ENCODE data around the gene PKD2L2.

Gene PKD2L2

DNA sequence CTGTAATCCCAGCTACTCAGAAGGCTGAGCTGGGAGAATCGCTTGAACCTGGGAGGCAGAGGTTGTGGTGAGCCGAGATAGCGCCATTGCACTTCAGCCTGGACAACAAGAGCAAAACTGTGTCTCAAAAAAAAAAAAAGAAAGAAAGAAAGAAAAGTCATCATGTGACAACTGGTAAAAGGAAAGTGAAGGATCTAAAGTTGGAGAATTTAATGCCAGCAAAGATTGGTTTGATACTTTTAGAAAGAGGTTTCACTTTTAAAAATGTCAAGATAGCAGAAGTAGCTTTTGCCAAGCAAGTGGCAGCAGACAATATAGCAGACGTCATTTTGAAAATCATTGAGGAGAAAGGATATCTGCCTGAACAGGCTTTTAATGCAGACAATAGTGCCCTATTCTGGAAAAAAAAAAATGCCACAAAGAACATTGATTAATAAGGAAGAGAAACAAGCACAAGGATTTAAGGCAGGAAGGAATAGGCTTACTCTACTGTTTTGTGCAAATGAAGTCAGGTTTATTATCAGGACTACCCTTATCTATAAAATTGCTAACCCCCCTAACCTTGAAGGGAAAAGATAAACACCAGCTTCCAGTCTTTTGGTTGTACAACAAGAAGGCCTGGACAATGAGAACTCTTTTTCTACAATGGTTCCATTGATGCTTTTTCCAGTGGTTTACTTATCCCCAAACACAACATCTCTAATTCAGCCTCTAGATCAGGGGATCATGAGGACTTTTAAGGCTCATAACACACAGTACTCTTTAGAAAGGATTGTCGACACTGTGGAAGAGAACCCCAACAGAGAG, 12.0 kb downstream of the PKD2L2 start:
- DNase-seq (ENCODE audit: low read depth): no peak
- H3K4me3 ChIP-seq (ENCODE audit: control insufficient read depth, low read depth, low read length): no peak overlapping the region
- TF ChIP-seq, protein P1, sequence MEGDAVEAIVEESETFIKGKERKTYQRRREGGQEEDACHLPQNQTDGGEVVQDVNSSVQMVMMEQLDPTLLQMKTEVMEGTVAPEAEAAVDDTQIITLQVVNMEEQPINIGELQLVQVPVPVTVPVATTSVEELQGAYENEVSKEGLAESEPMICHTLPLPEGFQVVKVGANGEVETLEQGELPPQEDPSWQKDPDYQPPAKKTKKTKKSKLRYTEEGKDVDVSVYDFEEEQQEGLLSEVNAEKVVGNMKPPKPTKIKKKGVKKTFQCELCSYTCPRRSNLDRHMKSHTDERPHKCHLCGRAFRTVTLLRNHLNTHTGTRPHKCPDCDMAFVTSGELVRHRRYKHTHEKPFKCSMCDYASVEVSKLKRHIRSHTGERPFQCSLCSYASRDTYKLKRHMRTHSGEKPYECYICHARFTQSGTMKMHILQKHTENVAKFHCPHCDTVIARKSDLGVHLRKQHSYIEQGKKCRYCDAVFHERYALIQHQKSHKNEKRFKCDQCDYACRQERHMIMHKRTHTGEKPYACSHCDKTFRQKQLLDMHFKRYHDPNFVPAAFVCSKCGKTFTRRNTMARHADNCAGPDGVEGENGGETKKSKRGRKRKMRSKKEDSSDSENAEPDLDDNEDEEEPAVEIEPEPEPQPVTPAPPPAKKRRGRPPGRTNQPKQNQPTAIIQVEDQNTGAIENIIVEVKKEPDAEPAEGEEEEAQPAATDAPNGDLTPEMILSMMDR (conservative IDR thresholded peaks at IDR 0.05; ENCODE audit: control insufficient read depth, insufficient read depth, low read depth, low read length): no peak

DNA sequence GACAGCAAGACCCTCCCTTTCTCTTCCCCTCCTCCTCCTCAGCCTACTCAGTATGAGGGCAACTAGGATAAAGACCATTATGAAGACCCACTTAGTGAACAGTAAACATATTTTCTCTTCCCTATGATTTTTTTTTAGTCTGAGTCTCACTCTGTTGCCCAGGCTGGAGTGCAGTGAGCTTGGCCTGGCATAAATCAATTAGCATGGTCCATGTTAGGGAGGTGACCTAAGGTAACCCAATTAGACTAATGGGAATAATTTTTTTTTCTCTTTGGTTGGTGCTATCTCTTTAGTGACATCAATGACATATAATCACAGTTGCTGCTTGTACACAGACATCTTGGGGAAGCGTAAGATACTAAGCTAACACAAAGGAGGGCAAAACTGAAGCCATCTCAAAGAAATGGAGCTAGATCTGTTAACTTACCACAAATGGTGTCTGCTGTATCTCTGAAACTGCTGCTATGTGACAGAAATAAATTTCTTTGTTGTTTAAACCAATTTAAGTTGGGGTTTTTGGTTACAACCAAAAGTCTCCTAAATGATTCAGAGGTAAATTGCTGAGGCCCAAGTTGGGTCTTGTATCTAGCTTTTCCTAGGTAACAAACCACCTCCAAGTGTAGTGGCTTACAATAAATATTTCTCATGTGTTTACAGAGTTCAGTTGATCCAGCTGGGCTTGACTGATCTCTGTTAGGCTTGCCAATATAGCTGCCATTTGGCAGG, 13.3 kb downstream of the PKD2L2 start:
- no peak for DNase-seq (ENCODE audit: low read depth)
- H3K4me3 ChIP-seq (ENCODE audit: control insufficient read depth, low read depth, low read length): no peak overlapping the region
- TF ChIP-seq, protein P1 (conservative IDR thresholded peaks at IDR 0.05; ENCODE audit: control insufficient read depth, insufficient read depth, low read depth, low read length): no peak

DNA sequence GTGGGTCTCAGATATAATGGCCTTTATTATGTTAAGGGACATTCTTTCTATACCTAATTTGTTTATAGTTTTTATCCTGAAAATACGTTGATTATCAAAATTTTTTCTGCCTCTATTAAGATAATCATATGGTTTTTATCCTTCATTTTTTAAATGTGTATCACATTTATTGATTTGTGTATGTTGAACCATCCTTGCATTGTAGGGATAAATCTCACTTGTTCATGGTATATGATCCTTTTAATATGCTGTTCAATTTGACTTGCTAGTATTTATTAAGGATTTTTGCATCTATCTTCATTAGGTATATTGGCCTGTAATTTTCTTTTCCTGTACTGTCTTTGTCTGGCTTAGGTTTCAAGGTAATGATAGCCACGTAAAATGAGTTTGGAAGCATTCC, 25.5 kb downstream of the PKD2L2 start:
- DNase-seq (ENCODE audit: low read depth): no peak
- TF ChIP-seq, protein P1 (conservative IDR thresholded peaks at IDR 0.05; ENCODE audit: control insufficient read depth, insufficient read depth, low read depth, low read length): no peak
- no peak overlapping the region for H3K4me3 ChIP-seq (ENCODE audit: control insufficient read depth, low read depth, low read length)

DNA sequence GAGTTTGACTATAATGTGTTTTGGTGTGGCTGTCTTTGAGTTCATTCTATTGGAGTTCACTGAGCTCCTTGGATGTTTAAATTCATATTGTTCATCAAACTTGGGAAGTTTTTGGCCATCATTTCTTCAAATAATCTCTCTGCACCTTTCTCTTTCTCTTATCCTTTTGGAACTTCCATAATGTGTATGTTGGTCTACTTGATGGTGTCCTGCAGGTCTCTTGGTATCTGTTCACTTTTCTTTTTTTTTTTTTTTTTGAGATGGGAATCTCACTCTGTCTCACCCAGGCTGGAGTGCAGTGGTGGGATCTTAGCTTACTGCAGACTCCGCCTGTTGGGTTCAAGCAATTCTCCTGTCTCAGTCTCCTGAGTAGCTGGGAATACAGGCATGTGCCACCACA, 27.7 kb downstream of the PKD2L2 start:
- H3K4me3 ChIP-seq (ENCODE audit: control insufficient read depth, low read depth, low read length): no peak overlapping the region
- DNase-seq (ENCODE audit: low read depth): no peak
- TF ChIP-seq, protein P1 (conservative IDR thresholded peaks at IDR 0.05; ENCODE audit: control insufficient read depth, insufficient read depth, low read depth, low read length): no peak

DNA sequence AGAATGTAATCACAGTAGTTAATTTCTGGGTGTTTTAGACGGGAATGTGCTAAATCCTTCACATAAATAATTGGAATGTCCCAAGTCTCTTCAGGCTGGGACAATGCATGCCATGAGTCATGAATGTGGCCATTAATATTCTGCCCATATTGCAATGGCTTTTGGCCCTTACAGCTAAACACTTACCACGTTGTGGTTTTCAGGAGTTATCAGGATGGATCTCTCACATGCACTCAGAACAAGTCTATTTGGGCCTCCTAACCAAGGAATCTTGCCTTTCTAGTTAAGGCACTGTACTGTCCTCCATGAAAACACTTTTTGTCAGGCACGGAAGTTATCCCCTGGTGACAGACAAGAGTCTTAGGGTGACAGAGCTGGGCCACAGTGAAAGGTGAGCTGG, 32.7 kb downstream of the PKD2L2 start:
- H3K4me3 ChIP-seq (ENCODE audit: control insufficient read depth, low read depth, low read length): no peak overlapping the region
- DNase-seq (ENCODE audit: low read depth): peak; percentile 27
- TF ChIP-seq, protein P1 (conservative IDR thresholded peaks at IDR 0.05; ENCODE audit: control insufficient read depth, insufficient read depth, low read depth, low read length): no peak

DNA sequence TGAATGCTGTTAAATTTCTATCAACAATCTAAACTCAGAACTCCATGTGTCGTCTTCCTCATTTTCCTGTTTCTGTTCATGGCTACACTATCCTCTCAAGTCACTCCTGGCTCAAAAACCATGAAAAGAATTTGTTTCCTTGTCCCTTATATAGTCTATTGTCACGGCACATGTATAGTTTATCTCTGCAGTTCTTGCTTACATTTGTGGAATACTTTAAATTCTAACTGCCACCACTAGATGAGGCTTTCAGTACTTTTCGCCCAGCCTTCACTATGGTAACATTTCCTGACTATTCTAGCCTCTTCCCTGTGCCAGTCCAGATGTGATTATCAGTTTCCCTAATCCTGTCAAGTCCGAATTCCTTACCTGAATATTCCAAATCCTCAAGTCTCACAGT, 34.6 kb downstream of the PKD2L2 start:
- TF ChIP-seq, protein P1 (conservative IDR thresholded peaks at IDR 0.05; ENCODE audit: control insufficient read depth, insufficient read depth, low read depth, low read length): no peak
- DNase-seq (ENCODE audit: low read depth): no peak
- H3K4me3 ChIP-seq (ENCODE audit: control insufficient read depth, low read depth, low read length): no peak overlapping the region
